Measurements from ENCODE around the gene NPTN.
"Not testable (repeated sequence)": the region's sequence is repeated elsewhere in the genome, so short reads cannot be mapped to it uniquely, and the experiment has no call there.

Gene NPTN

GRCh38 chr15:73578026-73578425 lies 55.2 kb downstream of the NPTN start:
- Histone ChIP-seq H3K79me2 (ENCODE audit: insufficient read depth, low read length) (no peaks in the 10 kb centered on the region), H3K9me3 (ENCODE audit: insufficient read depth, low read length) (no peaks in the 10 kb centered on the region), H3F3A (ENCODE audit: insufficient read depth) (no peaks in the 10 kb centered on the region), H3K9ac (ENCODE audit: low read length) (no peak overlapping the region), H3K9me2 (replicated peaks; ENCODE audit: insufficient read depth, low read length) (no peaks in the 10 kb centered on the region), H4K20me1 (ENCODE audit: low read depth, low read length) (no peaks in the 10 kb centered on the region), H3K4me2 (ENCODE audit: low read depth, low read length, poor library complexity, severe bottlenecking) (no peak overlapping the region), H3K4me3 (ENCODE audit: insufficient read depth, low read length, poor library complexity, severe bottlenecking) (no peak overlapping the region), H3K36me3 (ENCODE audit: low read length) (no peaks in the 10 kb centered on the region), H3K27ac (ENCODE audit: low read depth, low read length) (no peak overlapping the region), H2AFZ (ENCODE audit: low read depth, low read length, severe bottlenecking) (no peak overlapping the region), H3K27me3 (ENCODE audit: low read length) (no peaks in the 10 kb centered on the region)
- TF ChIP-seq EZH2phosphoT487 (conservative IDR thresholded peaks at IDR 0.05; ENCODE audit: low read length) (no peak), CTCF (IDR thresholded peaks at IDR 0.05; ENCODE audit: insufficient read depth, low read length, poor library complexity, severe bottlenecking) (no peak)

- not testable (repeated sequence) for H3K27ac ChIP-seq (ENCODE audit: low read depth, low read length); H3K9me3 ChIP-seq (ENCODE audit: insufficient read depth, low read length); H4K20me1 ChIP-seq (ENCODE audit: low read depth, low read length); H3K9ac ChIP-seq (ENCODE audit: low read length); H3K36me3 ChIP-seq (ENCODE audit: low read length); H3K27me3 ChIP-seq (ENCODE audit: low read length); H3K79me2 ChIP-seq (ENCODE audit: insufficient read depth, low read length); H3K4me2 ChIP-seq (ENCODE audit: low read depth, low read length, poor library complexity, severe bottlenecking); H3K9me2 ChIP-seq (replicated peaks; ENCODE audit: insufficient read depth, low read length); H3K4me3 ChIP-seq (ENCODE audit: insufficient read depth, low read length, poor library complexity, severe bottlenecking); H3F3A ChIP-seq (ENCODE audit: insufficient read depth); H2AFZ ChIP-seq (ENCODE audit: low read depth, low read length, severe bottlenecking)
Observed at GRCh38 chr15:73577593-73577992, 55.6 kb downstream of the NPTN start.

- Histone ChIP-seq H3F3A (ENCODE audit: insufficient read depth) (no peaks in the 10 kb centered on the region), H3K9ac (ENCODE audit: low read length) (no peak overlapping the region), H3K36me3 (ENCODE audit: low read length) (no peaks in the 10 kb centered on the region), H3K4me3 (ENCODE audit: insufficient read depth, low read length, poor library complexity, severe bottlenecking) (no peak overlapping the region), H2AFZ (ENCODE audit: low read depth, low read length, severe bottlenecking) (no peak overlapping the region), H4K20me1 (ENCODE audit: low read depth, low read length) (no peaks in the 10 kb centered on the region), H3K27me3 (ENCODE audit: low read length) (no peaks in the 10 kb centered on the region), H3K79me2 (ENCODE audit: insufficient read depth, low read length) (no peaks in the 10 kb centered on the region), H3K27ac (ENCODE audit: low read depth, low read length) (no peak overlapping the region), H3K4me2 (ENCODE audit: low read depth, low read length, poor library complexity, severe bottlenecking) (no peak overlapping the region), H3K9me3 (ENCODE audit: insufficient read depth, low read length) (no peaks in the 10 kb centered on the region), H3K9me2 (replicated peaks; ENCODE audit: insufficient read depth, low read length) (no peaks in the 10 kb centered on the region)
- no peak for TF ChIP-seq CTCF (IDR thresholded peaks at IDR 0.05; ENCODE audit: insufficient read depth, low read length, poor library complexity, severe bottlenecking)
- TF ChIP-seq EZH2phosphoT487 (conservative IDR thresholded peaks at IDR 0.05; ENCODE audit: low read length) = no peak
Observed at GRCh38 chr15:73575636-73576247, 57.4 kb downstream of the NPTN start.

GRCh38 chr15:73573572-73573971 lies 59.6 kb downstream of the NPTN start:
- Histone ChIP-seq H4K20me1 (ENCODE audit: low read depth, low read length) (no peaks in the 10 kb centered on the region), H3K4me3 (ENCODE audit: insufficient read depth, low read length, poor library complexity, severe bottlenecking) (no peak overlapping the region), H3K27ac (ENCODE audit: low read depth, low read length) (no peak overlapping the region), H3K4me2 (ENCODE audit: low read depth, low read length, poor library complexity, severe bottlenecking) (no peak overlapping the region), H2AFZ (ENCODE audit: low read depth, low read length, severe bottlenecking) (no peak overlapping the region), H3K79me2 (ENCODE audit: insufficient read depth, low read length) (no peaks in the 10 kb centered on the region), H3F3A (ENCODE audit: insufficient read depth) (no peaks in the 10 kb centered on the region), H3K9me3 (ENCODE audit: insufficient read depth, low read length) (no peaks in the 10 kb centered on the region), H3K9ac (ENCODE audit: low read length) (no peak overlapping the region), H3K27me3 (ENCODE audit: low read length) (no peaks in the 10 kb centered on the region), H3K36me3 (ENCODE audit: low read length) (no peaks in the 10 kb centered on the region), H3K9me2 (replicated peaks; ENCODE audit: insufficient read depth, low read length) (no peaks in the 10 kb centered on the region)
- no peak for TF ChIP-seq EZH2phosphoT487 (conservative IDR thresholded peaks at IDR 0.05; ENCODE audit: low read length)

Measured in SU-DHL-6 (cell line).